GM21381 (cell line): ENCODE data around the gene AP2M1.

Experiments used
- ATAC-seq: cut with Tn5 transposase; IDR thresholded peaks from one replicate; pipeline ENCODE4 v1.9.1; 2021; ENCODE audit warnings: mild to moderate bottlenecking, moderate library complexity; ENCODE audit not compliant: unreplicated experiment

AP2M1 gene

GRCh38 chr3:184218814-184219213, 44.2 kb downstream of the AP2M1 start:
- ATAC-seq, result no peak

DNA sequence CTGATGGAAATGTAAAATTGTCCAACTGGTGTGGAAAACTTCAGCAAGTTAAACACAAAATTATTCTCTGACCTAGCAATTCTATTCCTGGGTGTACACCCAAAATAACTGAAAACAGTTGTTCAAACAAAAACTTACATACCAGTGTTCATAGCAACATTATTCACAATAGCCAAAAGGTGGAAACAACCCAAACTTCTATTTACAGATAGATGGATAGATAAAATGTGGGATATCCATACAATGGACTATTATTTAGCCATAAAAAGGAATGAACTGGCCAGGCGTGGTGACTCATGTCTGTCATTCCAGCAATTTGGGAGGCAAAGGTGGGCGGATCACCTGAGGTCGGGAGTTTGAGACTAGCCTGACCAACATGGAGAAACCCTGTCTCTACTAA, 47.9 kb downstream of the AP2M1 start:
- no peak for ATAC-seq

GRCh38 chr3:184223946-184224345, 49.3 kb downstream of the AP2M1 start:
- ATAC-seq, result no peak

DNA sequence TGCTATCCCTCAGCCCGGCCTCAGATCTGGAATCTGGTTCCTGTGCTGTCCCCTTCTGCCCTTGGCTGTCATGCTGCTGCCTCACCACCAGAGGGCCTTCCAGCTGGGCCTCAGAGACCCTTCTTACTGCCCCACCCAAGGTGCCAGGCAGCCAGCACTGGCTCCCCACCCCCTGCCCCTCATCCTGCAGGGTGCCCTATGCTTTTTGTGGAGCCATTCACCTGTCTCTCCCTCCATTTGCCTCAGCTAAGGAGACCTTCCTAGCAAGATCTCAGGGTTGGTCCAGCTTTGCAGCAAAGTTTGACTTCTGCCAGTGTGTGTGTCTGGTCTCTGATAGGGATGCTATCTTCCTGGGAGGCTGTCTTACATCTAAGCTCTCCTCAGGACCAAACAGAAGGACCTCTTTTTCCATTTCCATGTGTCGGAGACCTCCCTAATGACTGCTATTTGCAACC, 52.9 kb downstream of the AP2M1 start:
- no peak for ATAC-seq

GRCh38 chr3:184228376-184229137, 53.9 kb downstream of the AP2M1 start:
- ATAC-seq, result no peak

GRCh38 chr3:184229394-184230080, 54.9 kb downstream of the AP2M1 start, which contains the start of gene VWA5B2:
TSS of gene VWA5B2 (plus strand) at chr3:184229585. CDS start at chr3:184230529, 944 bp downstream.
- ATAC-seq, result peak; percentile 71

- peak; percentile 8 for ATAC-seq
Measured at GRCh38 chr3:184230081-184230602, 55.5 kb downstream of the AP2M1 start.

- no peak for ATAC-seq
Measured at GRCh38 chr3:184230603-184231528, 56.2 kb downstream of the AP2M1 start.

DNA sequence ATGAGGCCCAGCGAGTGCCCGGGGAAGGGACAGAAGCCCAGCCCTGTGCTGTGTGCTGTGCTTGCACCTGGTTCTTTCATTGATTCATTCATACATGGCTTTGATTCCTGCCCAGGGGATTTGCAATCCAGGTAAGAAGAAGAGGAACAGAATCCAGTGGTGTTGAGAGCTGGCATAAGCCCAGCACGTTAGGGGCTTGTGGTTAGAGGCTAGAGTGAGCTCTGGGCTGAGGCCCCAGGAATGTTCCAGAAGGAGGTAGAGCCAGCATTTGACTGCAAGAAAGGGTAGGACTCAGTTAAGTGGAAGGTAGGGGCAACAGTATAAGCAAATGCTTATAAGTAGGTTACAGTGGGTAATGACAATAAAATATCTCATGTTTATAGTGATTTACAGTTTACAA, 57.0 kb downstream of the AP2M1 start:
- no peak for ATAC-seq

DNA sequence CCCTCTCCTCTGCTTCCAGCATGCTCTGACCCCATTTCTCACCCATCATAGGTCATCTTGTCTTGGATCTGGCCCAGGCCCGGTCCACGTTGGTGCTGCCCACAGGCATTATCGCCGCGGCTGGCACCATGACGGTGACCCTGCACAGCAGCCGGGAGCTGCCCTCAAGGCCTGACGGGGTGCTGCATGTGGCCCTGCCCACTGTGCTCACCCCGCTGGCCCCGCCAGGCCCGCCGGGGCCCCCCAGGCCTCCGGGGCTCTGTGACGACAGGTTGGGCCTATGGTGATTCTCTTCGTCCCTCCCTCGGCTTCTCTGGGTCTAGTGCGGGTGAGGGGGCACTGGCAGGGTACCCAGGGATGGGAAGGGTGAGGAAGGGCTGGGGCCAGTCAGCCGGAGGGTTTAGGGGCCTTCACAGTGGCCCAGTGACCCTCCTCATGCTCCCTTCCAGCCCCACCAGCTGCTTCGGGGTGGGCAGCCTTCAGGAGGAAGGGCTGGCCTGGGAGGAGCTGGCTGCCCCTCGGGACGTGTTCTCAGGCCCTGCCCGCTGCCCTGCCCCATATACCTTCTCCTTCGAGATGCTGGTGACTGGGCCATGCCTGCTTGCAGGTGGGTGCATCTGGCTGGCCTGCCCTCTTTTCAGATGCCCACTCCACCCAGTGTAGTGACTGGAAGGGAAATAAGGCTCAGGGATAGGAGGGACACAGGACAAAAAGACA, 58.6 kb downstream of the AP2M1 start:
- no peak for ATAC-seq
